ENCODE results near the gene HOXD4. TPM values are rescaled to one million over a fixed set of nuclear protein-coding genes. Genes with fewer than 3 reads are reported as not detected.

Gene HOXD4
- total RNA-seq, 4 donors from 2014 or later: 2.2 to 2.6 TPM; not detected in 2

DNA sequence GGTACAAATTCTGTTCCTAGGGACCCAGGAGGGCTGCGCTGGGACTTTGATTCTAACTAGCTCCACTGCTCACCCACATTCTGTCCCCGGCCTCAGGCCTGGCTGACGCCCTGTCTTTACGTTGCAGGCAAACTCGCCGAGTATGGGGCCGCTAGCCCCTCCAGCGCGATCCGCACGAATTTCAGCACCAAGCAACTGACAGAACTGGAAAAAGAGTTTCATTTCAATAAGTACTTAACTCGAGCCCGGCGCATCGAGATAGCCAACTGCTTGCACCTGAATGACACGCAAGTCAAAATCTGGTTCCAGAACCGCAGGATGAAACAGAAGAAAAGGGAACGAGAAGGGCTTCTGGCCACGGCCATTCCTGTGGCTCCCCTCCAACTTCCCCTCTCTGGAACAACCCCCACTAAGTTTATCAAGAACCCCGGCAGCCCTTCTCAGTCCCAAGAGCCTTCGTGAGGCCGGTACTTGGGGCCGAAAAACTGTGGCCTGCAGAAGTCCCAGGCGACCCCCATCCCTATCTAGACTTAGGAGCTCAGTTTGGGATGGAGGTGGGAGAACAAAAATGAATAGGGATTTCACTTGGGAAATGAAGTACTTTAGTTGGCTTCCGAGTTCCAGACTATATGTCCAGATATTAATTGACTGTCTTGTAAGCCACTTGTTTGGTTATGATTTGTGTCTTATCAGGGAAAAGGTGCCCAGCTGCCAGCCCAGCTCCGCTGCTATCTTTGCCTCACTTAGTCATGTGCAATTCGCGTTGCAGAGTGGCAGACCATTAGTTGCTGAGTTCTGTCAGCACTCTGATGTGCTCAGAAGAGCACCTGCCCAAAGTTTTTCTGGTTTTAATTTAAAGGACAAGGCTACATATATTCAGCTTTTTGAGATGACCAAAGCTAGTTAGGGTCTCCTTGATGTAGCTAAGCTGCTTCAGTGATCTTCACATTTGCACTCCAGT lies 38.6 kb downstream of the HOXD4 start:
- intact Hi-C loops (cut with DNase I; ENCODE audit: low total_unique reads): no loop called here
- DNase-seq (ENCODE audit: low spot score in 2 of 2): peak in 1 of 2 donors; percentile 76
- 40 to 42% methylated on average over 26 to 28 of the region's 28 CpGs for WGBS, 2 donors
- no peak overlapping the region for H3K4me3 ChIP-seq (ENCODE audit: low read depth, poor library complexity, severe bottlenecking)
- TF ChIP-seq, protein P1, sequence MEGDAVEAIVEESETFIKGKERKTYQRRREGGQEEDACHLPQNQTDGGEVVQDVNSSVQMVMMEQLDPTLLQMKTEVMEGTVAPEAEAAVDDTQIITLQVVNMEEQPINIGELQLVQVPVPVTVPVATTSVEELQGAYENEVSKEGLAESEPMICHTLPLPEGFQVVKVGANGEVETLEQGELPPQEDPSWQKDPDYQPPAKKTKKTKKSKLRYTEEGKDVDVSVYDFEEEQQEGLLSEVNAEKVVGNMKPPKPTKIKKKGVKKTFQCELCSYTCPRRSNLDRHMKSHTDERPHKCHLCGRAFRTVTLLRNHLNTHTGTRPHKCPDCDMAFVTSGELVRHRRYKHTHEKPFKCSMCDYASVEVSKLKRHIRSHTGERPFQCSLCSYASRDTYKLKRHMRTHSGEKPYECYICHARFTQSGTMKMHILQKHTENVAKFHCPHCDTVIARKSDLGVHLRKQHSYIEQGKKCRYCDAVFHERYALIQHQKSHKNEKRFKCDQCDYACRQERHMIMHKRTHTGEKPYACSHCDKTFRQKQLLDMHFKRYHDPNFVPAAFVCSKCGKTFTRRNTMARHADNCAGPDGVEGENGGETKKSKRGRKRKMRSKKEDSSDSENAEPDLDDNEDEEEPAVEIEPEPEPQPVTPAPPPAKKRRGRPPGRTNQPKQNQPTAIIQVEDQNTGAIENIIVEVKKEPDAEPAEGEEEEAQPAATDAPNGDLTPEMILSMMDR (IDR thresholded peaks at IDR 0.05): no peak
- no peak for TF ChIP-seq POLR2A (IDR thresholded peaks at IDR 0.05)

DNA sequence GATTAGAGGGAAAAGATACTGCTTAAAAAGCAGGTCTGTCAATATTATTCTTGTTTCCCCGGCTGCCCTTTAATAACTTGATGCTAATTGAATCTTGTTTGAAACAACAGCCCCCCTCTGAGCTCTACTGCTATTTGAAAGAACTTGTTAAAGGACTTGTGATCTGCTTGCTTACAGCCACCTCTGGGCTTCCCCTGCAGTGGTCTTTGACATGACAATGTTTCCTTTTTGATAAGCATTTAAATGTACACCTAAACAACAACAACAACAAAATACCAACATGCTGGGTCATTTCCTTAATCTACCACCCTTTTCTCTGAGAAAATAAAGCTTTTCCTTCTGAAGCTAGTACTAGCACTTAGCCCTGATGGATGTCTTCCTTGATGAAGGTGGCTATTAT lies 41.0 kb downstream of the HOXD4 start:
- WGBS, 2 donors: 27 to 33% methylated on average over 1 of the region's 1 CpG
- TF ChIP-seq, protein P1 (IDR thresholded peaks at IDR 0.05): no peak
- no peak for TF ChIP-seq POLR2A (IDR thresholded peaks at IDR 0.05)
- intact Hi-C loops (cut with DNase I; ENCODE audit: low total_unique reads): no loop called here
- no peak for DNase-seq (ENCODE audit: low spot score in 2 of 2)
- H3K4me3 ChIP-seq (ENCODE audit: low read depth, poor library complexity, severe bottlenecking): no peak overlapping the region

DNA sequence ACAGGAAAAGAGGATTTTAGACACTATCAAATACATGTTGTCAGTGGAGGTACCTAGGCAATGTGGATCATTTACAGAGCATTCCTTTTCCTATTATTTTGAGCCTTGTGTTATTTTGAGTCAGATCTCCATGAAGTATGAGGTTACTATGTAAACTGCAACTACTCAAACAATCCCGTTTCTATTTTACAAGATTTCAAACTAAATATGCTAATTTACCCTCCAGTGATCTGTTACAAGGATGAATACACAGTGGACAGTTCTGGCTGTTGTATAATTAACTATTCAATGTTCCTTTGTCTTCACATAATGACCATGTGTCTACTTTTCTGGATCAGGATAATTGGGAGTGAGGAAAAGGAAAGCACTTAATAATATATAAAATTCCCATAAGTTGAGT lies 41.7 kb downstream of the HOXD4 start:
- 22 to 27% methylated on average over 1 of the region's 1 CpG for WGBS, 2 donors
- intact Hi-C loops (cut with DNase I; ENCODE audit: low total_unique reads): no loop called here
- no peak for DNase-seq (ENCODE audit: low spot score in 2 of 2)
- H3K4me3 ChIP-seq (ENCODE audit: low read depth, poor library complexity, severe bottlenecking): no peak overlapping the region
- TF ChIP-seq POLR2A (IDR thresholded peaks at IDR 0.05): no peak
- TF ChIP-seq, protein P1 (IDR thresholded peaks at IDR 0.05): no peak

DNA sequence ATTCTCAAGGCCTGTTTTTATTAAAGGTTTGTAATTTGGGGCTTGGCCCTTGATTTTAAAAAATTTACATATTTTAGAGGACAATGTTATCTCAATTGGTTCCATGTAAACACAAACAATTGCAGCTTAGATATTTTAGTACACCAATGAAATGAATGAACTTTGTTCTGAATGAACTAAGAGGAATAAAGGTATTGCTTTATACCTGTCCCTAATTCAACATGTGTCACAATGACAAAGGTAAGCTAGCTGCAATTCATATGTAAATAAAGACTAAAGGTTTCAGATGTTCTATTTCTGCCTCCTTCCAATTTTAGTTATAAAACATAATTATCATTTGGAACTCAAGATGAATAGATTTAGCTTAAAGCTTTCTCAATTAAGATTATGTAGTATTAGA lies 48.6 kb downstream of the HOXD4 start:
- no peak for TF ChIP-seq POLR2A (IDR thresholded peaks at IDR 0.05)
- TF ChIP-seq, protein P1 (IDR thresholded peaks at IDR 0.05): no peak
- no peak for DNase-seq (ENCODE audit: low spot score in 2 of 2)
- intact Hi-C loops (cut with DNase I; ENCODE audit: low total_unique reads): no loop called here
- H3K4me3 ChIP-seq (ENCODE audit: low read depth, poor library complexity, severe bottlenecking): no peak overlapping the region

DNA sequence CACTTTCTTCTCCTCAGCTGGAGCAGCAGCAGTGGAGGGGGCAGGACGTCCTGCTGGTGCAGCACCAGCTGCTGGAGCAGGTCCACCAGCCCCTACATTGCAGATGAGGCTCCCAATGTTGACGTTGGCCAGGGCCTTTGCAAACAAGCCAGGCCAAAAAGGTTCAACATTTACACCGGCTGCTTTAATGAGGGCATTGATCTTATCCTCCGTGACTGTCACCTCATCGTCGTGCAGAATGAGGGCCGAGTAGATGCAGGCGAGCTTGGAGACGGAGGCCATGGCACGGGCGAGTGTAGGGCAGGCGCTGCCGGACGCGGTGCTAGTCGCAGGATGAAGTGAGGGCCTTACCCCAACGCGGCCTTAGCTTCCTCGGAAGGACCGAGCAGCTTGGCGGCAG lies 49.6 kb downstream of the HOXD4 start:
- H3K4me3 ChIP-seq (ENCODE audit: low read depth, poor library complexity, severe bottlenecking): no peak overlapping the region
- no peak for DNase-seq (ENCODE audit: low spot score in 2 of 2)
- intact Hi-C loops (cut with DNase I; ENCODE audit: low total_unique reads): no loop called here
- TF ChIP-seq POLR2A (IDR thresholded peaks at IDR 0.05): no peak
- TF ChIP-seq, protein P1 (IDR thresholded peaks at IDR 0.05): no peak
- WGBS, 2 donors: 76 to 80% methylated on average over 21 of the region's 21 CpGs

Data from lower leg skin (tissue), 4 donors.